PC-3 (cell line): ENCODE measurements around the gene DUS1L. TPM values are rescaled to one million over a fixed set of nuclear protein-coding genes. Genes with fewer than 3 reads are reported as not detected.

ENCODE experiments used
- ATAC-seq: fragments of 200-7000 bp; cut with Tn5 transposase; 2 replicates; pipeline ENCODE4 v1.9.1; 2020; ENCODE audit warnings: mild to moderate bottlenecking, moderate library complexity
- BruUV-seq: library from RNA; stranded (reverse); fragments of 400-500 nt; replicated peaks from 2 replicates; lab custom pipeline; 2021; lab: Mats Ljungman, UMichigan
- CTCF ChIA-PET: fragments of 300-600 bp; sonication (Branson Sonifier 250); formaldehyde crosslinking; loops from one replicate; lab custom pipeline; 2022; ENCODE audit warnings: antibody characterized with exemption; lab: Charles Lee
- POLR2A ChIA-PET: fragments of 300-600 bp; sonication (Branson Sonifier 250); formaldehyde crosslinking; loops from one replicate; lab custom pipeline; 2022; ENCODE audit warnings: antibody characterized with exemption; ENCODE audit not compliant: unreplicated experiment; lab: Charles Lee
- DNase-seq: peaks from one replicate; pipeline ENCODE4 v3.0.0-alpha.2; 2015
- H2AFZ ChIP-seq: fragments of 300-600 bp; sonication (generic); 2 replicates; pipeline ENCODE4 v1.6.0; 2016; ENCODE audit warnings: antibody characterized with exemption, low read length
- H3F3A ChIP-seq: fragments of 300-600 bp; sonication (generic); one replicate; pipeline ENCODE4 v1.6.0; 2017; ENCODE audit warnings: antibody characterized with exemption, low read length, control low read depth, mild to moderate bottlenecking; ENCODE audit not compliant: unreplicated experiment
- H3K27ac ChIP-seq: fragments of 300-600 bp; sonication (generic); 2 replicates; pipeline ENCODE4 v1.5.1; 2016; ENCODE audit warnings: mild to moderate bottlenecking, low read length
- H3K27me3 ChIP-seq: fragments of 300-600 bp; sonication (generic); 2 replicates; pipeline ENCODE4 v1.6.1; 2016; ENCODE audit warnings: low read length, mixed read lengths
- H3K36me3 ChIP-seq: fragments of 300-600 bp; sonication (generic); 2 replicates; pipeline ENCODE4 v1.6.1; 2016; ENCODE audit warnings: low read depth, mixed run types, low read length, mixed read lengths
- H3K4me1 ChIP-seq: fragments of 300-600 bp; sonication (generic); 2 replicates; pipeline ENCODE4 v1.5.1; 2016; ENCODE audit warnings: low read length; ENCODE audit not compliant: insufficient read depth
- H3K4me2 ChIP-seq: fragments of 300-600 bp; sonication (generic); 2 replicates; pipeline ENCODE4 v1.6.0; 2016; ENCODE audit warnings: low read length
- H3K4me3 ChIP-seq: fragments of 300-600 bp; sonication (generic); 2 replicates; pipeline ENCODE4 v1.5.1; 2016; ENCODE audit warnings: mild to moderate bottlenecking, low read length, mixed read lengths
- H3K79me2 ChIP-seq: fragments of 300-600 bp; sonication (generic); 2 replicates; pipeline ENCODE4 v1.6.1; 2017; ENCODE audit warnings: low read length, mixed read lengths
- H3K9ac ChIP-seq: fragments of 300-600 bp; sonication (generic); 2 replicates; pipeline ENCODE4 v1.6.0; 2016; ENCODE audit warnings: mild to moderate bottlenecking, low read length
- H3K9me2 ChIP-seq: fragments of 300-600 bp; sonication (generic); replicated peaks from 2 replicates; pipeline ENCODE4 v1.6.1; 2016; ENCODE audit warnings: mixed run types, low read length, mixed read lengths
- H3K9me3 ChIP-seq: fragments of 300-600 bp; sonication (generic); 2 replicates; pipeline ENCODE4 v1.6.1; 2016; ENCODE audit warnings: low read length, mixed read lengths
- H4K20me1 ChIP-seq: fragments of 300-600 bp; sonication (generic); 2 replicates; pipeline ENCODE4 v1.6.1; 2016; ENCODE audit warnings: low read length, mixed read lengths
- EZH2 ChIP-seq: fragments of 300-600 bp; sonication (generic); IDR thresholded peaks from one replicate; pipeline ENCODE4 v1.6.1; 2017; ENCODE audit warnings: antibody characterized with exemption, mild to moderate bottlenecking, low read length; ENCODE audit not compliant: unreplicated experiment
- EZH2phosphoT487 ChIP-seq: fragments of 300-600 bp; sonication (generic); IDR thresholded peaks from 2 replicates; pipeline ENCODE4 v1.6.1; 2018; ENCODE audit warnings: mild to moderate bottlenecking, antibody characterized with exemption, low read length, borderline replicate concordance
- intact Hi-C: fragments of 100-400 bp; cut with micrococcal nuclease; formaldehyde crosslinking; loops from 2 replicates; pipeline ENCODE4 v1.9.0; 2023
- total RNA-seq: library from RNA; depleted of rRNA; stranded (reverse); fragments of >200 nt; gene quantifications from 2 replicates; pipeline ENCODE4 v1.2.3, GENCODE V29; 2014
- TF ChIP-seq, protein P1 (sequence below): fragments of 300-600 bp; sonication (generic); conservative IDR thresholded peaks from 2 replicates; pipeline ENCODE4 v1.5.1; 2017; ENCODE audit warnings: antibody characterized with exemption, low read depth, mild to moderate bottlenecking, low read length

DUS1L gene
- total RNA-seq, 1 experiment from 2014 or later = 205 TPM

DNA sequence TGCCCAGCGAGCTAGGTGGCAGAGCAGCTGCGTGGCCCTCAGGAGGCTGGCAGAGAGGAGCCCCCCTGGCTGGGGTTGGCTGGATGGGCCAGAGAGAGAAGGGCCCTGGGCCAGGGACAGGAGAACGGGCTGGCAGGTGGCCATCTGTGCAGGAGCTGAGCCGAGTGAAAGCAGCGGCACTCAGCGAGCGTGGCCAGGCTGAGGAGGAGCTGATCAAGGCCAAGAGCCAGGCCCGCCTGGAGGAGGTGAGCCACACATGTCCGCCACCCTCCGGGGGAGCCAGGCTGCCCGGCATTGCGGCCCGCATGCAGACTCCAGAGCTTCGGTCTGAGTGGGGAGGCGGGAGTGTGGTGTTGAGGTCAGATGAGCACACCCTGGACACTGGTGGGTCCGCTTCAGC is 36.2 kb downstream of the DUS1L start:
- CTCF ChIA-PET = interaction anchor here (0.6 kb wide), 1 partner anchor 8 kb away, joined by 3 read pairs; the partner anchor contains the start of gene DCXR
- Histone ChIP-seq H3K9ac (no peak overlapping the region), H3K4me1 (peaks cover 11% of the 10 kb centered on the region; the same call in 1 of the 2 replicates), H3K79me2 (peaks cover 5% of the 10 kb centered on the region), H3K27me3 (no peaks in the 10 kb centered on the region), H3K4me2 (no peak overlapping the region), H3K4me3 (no peak overlapping the region), H3K36me3 (no peaks in the 10 kb centered on the region), H3K27ac (no peak overlapping the region), H4K20me1 (no peaks in the 10 kb centered on the region), H2AFZ (no peak overlapping the region), H3F3A (no peaks in the 10 kb centered on the region), H3K9me2 (no peaks in the 10 kb centered on the region), H3K9me3 (no peaks in the 10 kb centered on the region)
- intact Hi-C loops = no loop called here
- no TSS peak for BruUV-seq
- POLR2A ChIA-PET = no interaction called here
- no peak for ATAC-seq
- no peak for DNase-seq
- TF ChIP-seq, protein P1, sequence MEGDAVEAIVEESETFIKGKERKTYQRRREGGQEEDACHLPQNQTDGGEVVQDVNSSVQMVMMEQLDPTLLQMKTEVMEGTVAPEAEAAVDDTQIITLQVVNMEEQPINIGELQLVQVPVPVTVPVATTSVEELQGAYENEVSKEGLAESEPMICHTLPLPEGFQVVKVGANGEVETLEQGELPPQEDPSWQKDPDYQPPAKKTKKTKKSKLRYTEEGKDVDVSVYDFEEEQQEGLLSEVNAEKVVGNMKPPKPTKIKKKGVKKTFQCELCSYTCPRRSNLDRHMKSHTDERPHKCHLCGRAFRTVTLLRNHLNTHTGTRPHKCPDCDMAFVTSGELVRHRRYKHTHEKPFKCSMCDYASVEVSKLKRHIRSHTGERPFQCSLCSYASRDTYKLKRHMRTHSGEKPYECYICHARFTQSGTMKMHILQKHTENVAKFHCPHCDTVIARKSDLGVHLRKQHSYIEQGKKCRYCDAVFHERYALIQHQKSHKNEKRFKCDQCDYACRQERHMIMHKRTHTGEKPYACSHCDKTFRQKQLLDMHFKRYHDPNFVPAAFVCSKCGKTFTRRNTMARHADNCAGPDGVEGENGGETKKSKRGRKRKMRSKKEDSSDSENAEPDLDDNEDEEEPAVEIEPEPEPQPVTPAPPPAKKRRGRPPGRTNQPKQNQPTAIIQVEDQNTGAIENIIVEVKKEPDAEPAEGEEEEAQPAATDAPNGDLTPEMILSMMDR = no peak
- TF ChIP-seq EZH2 (no peak), EZH2phosphoT487 (no peak)

DNA sequence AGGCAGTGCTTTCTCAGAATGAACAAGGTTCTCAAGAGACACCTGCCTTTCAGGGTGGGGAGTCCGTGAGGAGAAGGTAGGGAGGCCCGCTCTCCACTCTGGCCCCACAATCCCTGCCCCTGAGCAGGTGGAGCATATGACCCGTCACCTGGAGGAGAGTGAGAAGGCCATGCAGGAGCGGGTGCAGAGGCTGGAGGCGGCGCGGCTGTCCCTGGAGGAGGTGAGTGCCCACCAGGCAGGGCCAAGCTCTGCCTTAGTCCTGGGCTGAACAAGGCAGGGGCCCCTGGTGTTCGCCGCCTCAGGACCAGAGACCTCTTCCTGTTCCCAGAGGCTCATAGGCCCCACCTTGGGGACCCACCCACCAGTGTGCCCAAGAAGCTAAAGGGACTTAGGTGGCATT is 36.6 kb downstream of the DUS1L start:
- peaks cover 15% of the 10 kb centered on the region; the same call in 1 of the 2 replicates for H3K4me1 ChIP-seq
- ChIA-PET CTCF (no interaction called here), POLR2A (no interaction called here)
- TF ChIP-seq EZH2phosphoT487 (no peak), EZH2 (no peak)
- TF ChIP-seq, protein P1 = no peak
- H3F3A ChIP-seq = no peaks in the 10 kb centered on the region
- H3K9ac ChIP-seq = no peak overlapping the region
- H3K27me3 ChIP-seq = no peaks in the 10 kb centered on the region
- no peaks in the 10 kb centered on the region for H3K36me3 ChIP-seq
- no peak overlapping the region for H3K27ac ChIP-seq
- no peaks in the 10 kb centered on the region for H3K9me2 ChIP-seq
- no peak overlapping the region for H3K4me3 ChIP-seq
- no peaks in the 10 kb centered on the region for H3K9me3 ChIP-seq
- intact Hi-C loops = no loop called here
- H3K4me2 ChIP-seq = no peak overlapping the region
- peaks cover 9% of the 10 kb centered on the region for H3K79me2 ChIP-seq
- no TSS peak for BruUV-seq
- no peak overlapping the region for H2AFZ ChIP-seq
- H4K20me1 ChIP-seq = no peaks in the 10 kb centered on the region
- DNase-seq = no peak
- ATAC-seq = no peak

DNA sequence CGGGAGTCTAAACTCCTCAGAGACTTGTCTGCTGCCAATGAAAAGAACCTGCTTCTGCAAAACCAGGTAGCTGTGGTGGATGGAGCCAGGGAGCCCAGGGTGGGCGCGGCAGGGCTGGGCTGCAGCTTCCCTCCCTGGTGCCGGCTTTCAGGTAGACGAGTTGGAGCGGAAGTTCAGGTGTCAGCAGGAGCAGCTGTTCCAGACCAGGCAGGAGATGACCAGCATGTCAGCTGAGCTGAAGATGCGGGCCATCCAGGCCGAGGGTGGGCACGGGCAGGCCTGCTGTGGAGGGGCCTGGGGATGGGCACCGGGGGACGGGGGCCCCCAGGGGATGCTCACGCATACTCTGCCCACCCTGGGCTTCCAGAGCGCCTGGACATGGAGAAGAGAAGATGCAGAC is 37.4 kb downstream of the DUS1L start:
- H3K4me3 ChIP-seq = no peak overlapping the region
- no peaks in the 10 kb centered on the region for H3K36me3 ChIP-seq
- POLR2A ChIA-PET = no interaction called here
- no peak for ATAC-seq
- peaks cover 14% of the 10 kb centered on the region for H3K79me2 ChIP-seq
- CTCF ChIA-PET = no interaction called here
- no peak overlapping the region for H3K27ac ChIP-seq
- no peak overlapping the region for H3K4me2 ChIP-seq
- H3K9me2 ChIP-seq = no peaks in the 10 kb centered on the region
- no peaks in the 10 kb centered on the region for H4K20me1 ChIP-seq
- intact Hi-C loops = no loop called here
- H3F3A ChIP-seq = no peaks in the 10 kb centered on the region
- DNase-seq = no peak
- H3K9me3 ChIP-seq = no peaks in the 10 kb centered on the region
- BruUV-seq = no TSS peak
- TF ChIP-seq, protein P1 = no peak
- TF ChIP-seq EZH2phosphoT487 (no peak), EZH2 (no peak)
- no peak overlapping the region for H2AFZ ChIP-seq
- H3K9ac ChIP-seq = no peak overlapping the region
- no peaks in the 10 kb centered on the region for H3K27me3 ChIP-seq
- H3K4me1 ChIP-seq = peaks cover 16% of the 10 kb centered on the region; the same call in 1 of the 2 replicates
